GM12874 (cell line): ENCODE measurements around the gene CKB.

Experiments
- TF ChIP-seq, protein P1 (sequence below): IDR thresholded peaks from 2 replicates; pipeline ENCODE4 v1.5.1; 2011; ENCODE audit warnings: low read depth, mild to moderate bottlenecking, control low read depth, low read length, moderate library complexity; ENCODE audit not compliant: insufficient read depth

The CKB gene

DNA sequence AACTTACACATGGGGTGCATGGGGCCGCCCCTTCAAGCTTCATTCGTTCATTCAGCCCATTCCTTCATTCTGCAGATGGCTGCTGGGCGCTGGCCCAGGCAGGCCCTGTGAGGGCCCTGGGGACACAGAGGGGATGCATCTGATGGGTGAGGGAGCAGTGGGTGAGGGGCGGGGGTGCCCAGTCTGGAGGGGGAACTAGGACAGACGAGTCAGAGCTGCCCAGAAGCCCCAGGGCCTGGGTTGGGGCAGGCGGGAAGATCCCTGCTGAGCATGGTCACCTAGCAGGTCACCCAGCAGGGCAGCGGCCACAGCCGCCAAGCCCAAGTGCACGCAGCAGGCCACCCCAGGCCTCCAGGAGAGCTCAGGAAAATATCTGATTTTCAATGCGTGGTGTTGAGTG lies 20.5 kb upstream of the CKB start:
- TF ChIP-seq, protein P1, sequence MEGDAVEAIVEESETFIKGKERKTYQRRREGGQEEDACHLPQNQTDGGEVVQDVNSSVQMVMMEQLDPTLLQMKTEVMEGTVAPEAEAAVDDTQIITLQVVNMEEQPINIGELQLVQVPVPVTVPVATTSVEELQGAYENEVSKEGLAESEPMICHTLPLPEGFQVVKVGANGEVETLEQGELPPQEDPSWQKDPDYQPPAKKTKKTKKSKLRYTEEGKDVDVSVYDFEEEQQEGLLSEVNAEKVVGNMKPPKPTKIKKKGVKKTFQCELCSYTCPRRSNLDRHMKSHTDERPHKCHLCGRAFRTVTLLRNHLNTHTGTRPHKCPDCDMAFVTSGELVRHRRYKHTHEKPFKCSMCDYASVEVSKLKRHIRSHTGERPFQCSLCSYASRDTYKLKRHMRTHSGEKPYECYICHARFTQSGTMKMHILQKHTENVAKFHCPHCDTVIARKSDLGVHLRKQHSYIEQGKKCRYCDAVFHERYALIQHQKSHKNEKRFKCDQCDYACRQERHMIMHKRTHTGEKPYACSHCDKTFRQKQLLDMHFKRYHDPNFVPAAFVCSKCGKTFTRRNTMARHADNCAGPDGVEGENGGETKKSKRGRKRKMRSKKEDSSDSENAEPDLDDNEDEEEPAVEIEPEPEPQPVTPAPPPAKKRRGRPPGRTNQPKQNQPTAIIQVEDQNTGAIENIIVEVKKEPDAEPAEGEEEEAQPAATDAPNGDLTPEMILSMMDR, result no peak

DNA sequence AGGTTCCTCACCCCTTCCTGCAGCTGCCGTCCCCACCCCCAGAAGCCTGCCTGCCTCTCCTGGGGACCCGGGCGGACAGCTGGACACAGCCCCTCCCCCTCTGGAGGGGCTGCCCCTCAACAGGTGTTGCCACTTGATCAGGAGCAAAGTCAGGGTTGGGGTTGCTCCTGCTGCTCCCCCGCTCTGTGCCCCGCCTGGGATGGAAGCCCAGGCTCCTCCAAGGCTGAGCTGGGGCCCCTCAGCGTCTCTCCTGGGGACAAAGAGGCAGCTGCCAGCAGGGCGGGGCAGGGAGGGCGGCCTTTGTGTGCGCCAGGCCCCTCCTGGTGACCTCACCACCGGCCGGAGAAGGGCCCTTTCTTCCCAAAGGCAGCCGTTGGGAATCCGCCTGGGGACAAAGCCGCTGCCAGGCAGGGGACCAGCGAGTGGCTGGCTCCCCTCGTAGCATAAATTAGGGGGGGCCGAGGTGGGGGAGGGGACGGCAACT lies 20.0 kb upstream of the CKB start:
- TF ChIP-seq, protein P1, result no peak

DNA sequence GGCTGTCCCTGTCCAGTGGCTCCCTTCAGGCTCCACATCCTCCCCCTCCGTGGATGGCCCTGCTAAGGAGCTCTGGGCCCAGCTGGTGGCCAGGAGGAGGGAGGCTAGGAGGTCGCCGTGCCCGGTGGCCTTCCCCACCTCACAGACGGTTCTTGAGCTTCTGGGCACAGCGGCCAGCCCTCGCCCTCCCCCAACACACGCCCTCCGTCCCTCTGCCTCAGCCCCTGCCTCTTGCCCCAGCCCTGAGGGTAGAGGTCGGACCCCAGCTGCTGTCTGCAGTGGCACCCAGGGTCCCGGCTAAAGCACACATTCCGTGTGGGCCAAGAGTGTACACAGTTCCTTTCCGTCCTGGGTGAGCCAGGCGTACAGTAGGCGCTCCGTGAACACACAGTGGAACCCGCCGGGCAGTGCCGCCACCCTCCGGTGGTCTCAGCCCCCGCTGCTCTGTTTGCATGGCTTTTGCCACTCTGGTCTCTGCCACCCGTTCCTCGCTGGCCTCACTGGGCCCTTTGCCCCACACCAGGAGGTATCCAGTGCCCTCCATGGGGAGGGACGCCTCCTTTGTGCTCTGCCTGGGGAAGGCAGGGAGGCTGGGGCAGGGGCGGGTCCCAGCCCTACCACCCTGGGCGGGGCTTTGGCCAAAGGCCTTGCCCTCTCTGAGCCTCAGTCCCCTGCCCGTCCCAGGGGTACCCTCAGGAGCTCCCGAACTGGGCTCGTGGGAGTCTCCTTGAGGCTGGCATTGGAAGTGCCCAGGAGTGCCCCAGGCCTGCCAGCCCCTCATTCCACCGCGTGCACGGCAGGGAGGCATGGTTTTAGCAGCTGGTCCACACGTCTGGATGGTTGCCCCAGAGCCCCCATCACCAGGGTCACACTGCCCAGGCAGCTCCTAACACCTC lies 19.3 kb upstream of the CKB start:
- TF ChIP-seq, protein P1, result no peak

DNA sequence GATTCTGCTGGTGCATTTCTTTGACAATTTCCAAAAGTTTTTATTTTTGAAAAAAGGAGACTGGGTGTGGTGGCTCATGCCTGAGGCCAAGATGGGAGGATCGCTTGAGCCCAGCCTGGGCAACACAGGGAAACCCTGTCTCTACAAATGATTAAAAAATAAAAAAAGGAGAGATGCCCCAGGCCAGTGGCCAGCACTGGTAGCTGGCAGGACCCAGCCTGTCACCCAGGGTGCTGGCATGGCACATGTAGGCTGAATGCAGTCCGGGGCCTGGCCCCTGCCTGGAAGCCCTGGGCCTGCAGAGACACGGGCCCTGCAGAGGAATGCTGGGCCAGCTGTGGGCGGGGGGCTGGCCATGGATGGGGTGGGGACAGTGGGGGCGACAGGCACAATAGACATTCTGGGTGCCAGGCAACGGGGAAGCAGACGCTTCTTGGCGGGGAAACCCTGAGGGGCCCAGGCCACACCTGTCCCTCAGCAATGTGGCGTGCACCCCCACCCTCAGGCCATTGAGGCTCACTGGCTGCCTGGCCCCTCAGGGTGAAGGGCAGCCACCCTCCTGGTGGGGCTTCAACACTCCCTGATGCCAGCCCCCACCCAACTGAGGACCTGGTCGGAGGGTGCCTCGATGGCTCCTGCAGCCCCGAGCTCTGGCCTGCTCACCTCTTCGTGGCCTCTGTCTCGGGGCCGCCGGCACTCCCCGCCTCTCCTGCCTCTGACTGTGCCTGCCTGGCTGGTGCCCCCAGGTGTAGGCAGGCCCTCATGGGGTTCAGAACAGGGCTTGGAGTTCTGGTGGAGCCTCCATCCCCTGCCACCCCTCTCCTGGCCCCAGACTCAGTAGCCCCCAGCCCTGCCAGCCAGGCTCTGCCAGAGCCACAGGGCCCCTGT lies 18.4 kb upstream of the CKB start:
- TF ChIP-seq, protein P1, result no peak

DNA sequence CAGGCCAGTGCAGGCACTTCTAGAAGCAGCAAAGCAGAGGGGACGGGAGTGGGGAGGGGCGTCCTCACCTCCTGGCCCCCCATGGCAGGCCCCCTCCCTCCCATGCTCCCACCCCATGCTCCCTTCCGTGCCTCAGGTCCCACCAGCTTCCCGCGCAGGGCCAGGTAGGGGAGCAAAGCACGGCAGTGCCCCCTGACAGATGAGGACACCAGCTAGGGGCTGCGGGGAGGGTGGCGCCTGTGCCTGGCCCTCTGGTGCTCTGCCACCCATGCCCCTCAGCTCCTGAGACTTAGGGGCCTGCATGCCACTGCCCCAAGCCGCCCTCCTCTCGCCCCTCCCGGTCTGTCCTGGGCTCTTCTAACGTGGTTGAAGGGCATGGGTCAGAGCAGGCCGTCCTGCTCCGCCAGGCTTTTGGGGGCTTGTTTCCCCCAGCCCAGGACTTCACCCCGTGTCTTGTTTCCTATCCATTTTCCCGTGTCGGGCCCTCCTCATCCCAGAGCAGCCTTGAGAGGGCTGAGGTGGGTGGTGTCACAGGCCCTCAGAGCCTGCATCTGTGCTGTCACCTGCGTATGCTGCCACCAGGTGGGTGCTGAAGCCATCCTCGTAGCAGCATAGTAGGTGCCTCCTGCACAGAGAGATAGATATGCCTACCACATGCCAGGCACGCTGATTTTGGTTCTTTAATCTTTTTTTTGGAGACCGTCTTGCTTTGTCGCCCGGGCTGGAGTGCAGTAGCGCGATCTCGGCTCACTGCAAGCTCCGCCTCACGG lies 16.6 kb upstream of the CKB start:
- TF ChIP-seq, protein P1, result no peak

DNA sequence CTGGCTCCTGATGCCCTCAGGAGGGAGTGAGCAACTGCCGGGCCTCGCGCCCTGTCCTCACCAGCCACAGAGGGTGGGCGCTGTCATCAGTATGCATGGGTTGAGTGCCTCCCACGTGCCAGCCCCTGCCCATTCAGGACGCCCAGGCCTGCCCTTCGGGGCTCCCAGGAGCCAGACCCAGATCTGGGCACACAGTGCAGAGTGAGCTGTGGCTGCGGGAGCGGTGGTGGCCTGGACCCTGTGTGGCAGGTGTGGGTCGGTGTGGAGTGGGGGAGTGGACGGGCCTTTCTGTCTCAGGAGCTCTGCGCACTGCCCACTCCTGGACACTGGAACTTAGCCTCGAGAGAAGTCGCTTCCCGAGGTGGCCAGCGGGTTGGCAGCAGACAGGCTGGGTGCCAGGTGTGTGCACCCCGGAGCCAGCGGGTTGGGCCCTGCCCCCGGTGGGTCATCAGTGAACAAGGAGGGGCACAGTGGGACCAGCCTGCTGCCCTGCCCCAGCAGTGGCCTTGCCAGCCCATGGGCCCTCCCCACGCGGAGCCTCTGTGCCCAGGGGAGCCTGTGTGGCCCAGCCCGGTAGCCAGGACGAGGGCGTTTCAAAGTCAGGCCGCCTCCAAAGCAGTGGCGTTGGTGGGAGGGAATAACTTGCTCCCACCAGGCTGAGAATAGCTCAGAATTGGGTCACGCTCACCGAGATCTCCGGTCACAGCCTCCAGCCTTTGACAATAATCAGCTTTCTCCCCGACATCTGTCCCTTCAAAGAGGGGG lies 15.8 kb upstream of the CKB start:
- TF ChIP-seq, protein P1, result no peak
